K562 (cell line): ENCODE measurements around the gene DIPK1B. TPM values are rescaled to one million over a fixed set of nuclear protein-coding genes. Genes with fewer than 3 reads are reported as not detected.

Experiments used
- CBFA2T2 ChIP-seq: fragments of 450-650 bp; conservative IDR thresholded peaks from 2 replicates; pipeline ENCODE4 v1.6.1; 2017; ENCODE audit warnings: mild to moderate bottlenecking
- CHCHD3 ChIP-seq: fragments of 250-450 bp; sonication (Bioruptor Pico); IDR thresholded peaks from 2 replicates; pipeline ENCODE4 v2.1.2; 2022; ENCODE audit warnings: mild to moderate bottlenecking
- CTBP1 ChIP-seq: fragments of 450-650 bp; IDR thresholded peaks from 2 replicates; pipeline ENCODE4 v1.6.1; 2016; ENCODE audit warnings: borderline replicate concordance
- ELF1 ChIP-seq: fragments of 200-800 bp; sonication (Bioruptor generic); IDR thresholded peaks from 2 replicates; pipeline ENCODE4 v1.6.1; 2016; ENCODE audit warnings: missing genetic modification characterization, missing compliant biosample characterization
- ETS2 ChIP-seq: IDR thresholded peaks from 2 replicates; pipeline ENCODE4 v1.6.1; 2016; ENCODE audit warnings: borderline replicate concordance, missing genetic modification characterization, mild to moderate bottlenecking, moderate library complexity, missing compliant biosample characterization; ENCODE audit not compliant: poor library complexity, severe bottlenecking
- IRF9 ChIP-seq: fragments of 450-650 bp; IDR thresholded peaks from 2 replicates; pipeline ENCODE4 v1.6.1; 2016; ENCODE audit warnings: missing biosample characterization, missing genetic modification characterization
- MEF2D ChIP-seq: conservative IDR thresholded peaks from 2 replicates; pipeline ENCODE4 v1.6.1; 2016; ENCODE audit warnings: low read depth, missing genetic modification characterization, missing compliant biosample characterization
- MTA2 ChIP-seq: fragments of 450-650 bp; IDR thresholded peaks from 2 replicates; pipeline ENCODE4 v1.6.1; 2016; ENCODE audit warnings: low read depth
- NFRKB ChIP-seq: fragments of 450-650 bp; IDR thresholded peaks from 2 replicates; pipeline ENCODE4 v1.6.1; 2016; ENCODE audit warnings: low read depth
- NKRF ChIP-seq: fragments of 450-650 bp; IDR thresholded peaks from 2 replicates; pipeline ENCODE4 v1.6.1; 2016; ENCODE audit warnings: borderline replicate concordance
- NR1H2 ChIP-seq: sonication (generic); formaldehyde crosslinking; IDR thresholded peaks from 2 replicates; pipeline ENCODE4 v1.4.0; 2020; ENCODE audit warnings: mild to moderate bottlenecking, missing genetic modification reagents
- NR2C1 ChIP-seq, 2 experiments: fragments of 450-650 bp; IDR thresholded peaks; 2 replicates each; pipeline ENCODE4 v1.6.1; 2017; ENCODE audit warnings: mild to moderate bottlenecking in 2 of 2, antibody characterized with exemption in 1 of 2, inconsistent platforms in 1 of 2, missing compliant biosample characterization in 1 of 2, missing genetic modification characterization in 1 of 2
- NR2C2 ChIP-seq, 2 experiments: fragments of 200-800 bp in 1 of 2; sonication (Bioruptor generic) in 1 of 2; sonication (generic) in 1 of 2; formaldehyde crosslinking in 1 of 2; IDR thresholded peaks; 2 replicates each; pipeline versions ENCODE4 v1.6.1 to v1.8.0; 2016 to 2022; ENCODE audit warnings: mild to moderate bottlenecking in 1 of 2, missing compliant biosample characterization in 1 of 2, missing genetic modification characterization in 1 of 2, missing genetic modification reagents in 1 of 2
- SRSF1 ChIP-seq: fragments of 200-400 bp; formaldehyde crosslinking; IDR thresholded peaks from 2 replicates; pipeline ENCODE4 v1.6.1; 2017; ENCODE audit warnings: mild to moderate bottlenecking, low read depth, low read length, moderate library complexity
- TARDBP ChIP-seq: fragments of 450-650 bp; IDR thresholded peaks from 2 replicates; pipeline ENCODE4 v1.6.1; 2016
- THAP7 ChIP-seq: fragments of 250-450 bp; sonication (Bioruptor Pico); IDR thresholded peaks from 2 replicates; pipeline ENCODE4 v1.5.0; 2021
- U2AF2 ChIP-seq: fragments of 200-400 bp; formaldehyde crosslinking; optimal IDR thresholded peaks from 2 replicates; pipeline ENCODE3; 2017; ENCODE audit warnings: low read depth, mild to moderate bottlenecking, low read length
- WHSC1 ChIP-seq: IDR thresholded peaks from one replicate; pipeline ENCODE4 v1.6.1; 2012; ENCODE audit warnings: low read length, control low read depth, inconsistent platforms
- ZNF12 ChIP-seq: sonication (generic); formaldehyde crosslinking; IDR thresholded peaks from 2 replicates; pipeline ENCODE4 v1.4.0; 2020; ENCODE audit warnings: mild to moderate bottlenecking, missing genetic modification reagents
- ZNF384 ChIP-seq: IDR thresholded peaks from 2 replicates; pipeline ENCODE4 v1.6.1; 2012; ENCODE audit warnings: low read depth, low read length, improper control_type of control experiment
- ZNF655 ChIP-seq: fragments of 250-450 bp; sonication (Bioruptor Pico); IDR thresholded peaks from 2 replicates; pipeline ENCODE4 v1.5.0; 2021
- ZNF696 ChIP-seq: fragments of 250-450 bp; sonication (Bioruptor Pico); conservative IDR thresholded peaks from 2 replicates; pipeline ENCODE4 v1.4.0; 2020; ENCODE audit warnings: mild to moderate bottlenecking, moderate library complexity
- polyA plus RNA-seq, 8 experiments: library from polyadenylated mRNA; depleted of rRNA in 4 of 8; stranded (reverse) in 5 of 8; unstranded in 3 of 8; fragments of >200 nt; fragmentation: Nextera tagmentation in 2 of 8; fragmentation: Illumina TruSeq in 1 of 8; extraction: Ambion mirVana in 2 of 8; extraction: Trizol in 1 of 8; gene quantifications; 2 replicates each; pipeline versions ENCODE4 v1.2.1 to v1.2.3, GENCODE V29; 2011 to 2014; ENCODE audit warnings: inconsistent platforms in 1 of 8, missing spikeins in 1 of 8
- total RNA-seq, 7 experiments: library from RNA; depleted of rRNA in 6 of 7; stranded (reverse); fragments of >200 nt in 6 of 7; fragmentation: Illumina TruSeq in 2 of 7; extraction: Trizol in 2 of 7; gene quantifications; 2 replicates each; pipeline versions ENCODE4 v1.2.1 to v1.2.3, GENCODE V29; 2011 to 2021; ENCODE audit warnings: low replicate concordance in 1 of 7
- TF ChIP-seq, protein P1 (sequence below): sonication (generic); IDR thresholded peaks from 2 replicates; pipeline ENCODE4 v1.6.1; 2016

The DIPK1B gene
- total and polyA plus RNA-seq, 9 of the 15 experiments (the other 6 are each of a cell fraction or from before 2014, with no cell fraction given) = 0.08 to 22.3 (median 5.9) TPM

GRCh38 chr9:136711751-136712689 lies at the start of gene DIPK1B (continued):
- TF ChIP-seq IRF9 (no peak), ZNF12 (CRISPR knock-in tag) (no peak), NFRKB (no peak), ZNF384 (no peak), NR2C2 (CRISPR knock-in tag; IDR thresholded peaks at IDR 0.05) (no peak), NR2C2 (tag; IDR thresholded peaks at IDR 0.05) (no peak), ELF1 (tag) (no peak), THAP7 (CRISPR knock-in tag) (no peak), CTBP1 (peak; percentile 68), CHCHD3 (CRISPR knock-in tag) (no peak), WHSC1 (no peak), MTA2 (no peak), NKRF (no peak), MEF2D (tag) (no peak), ETS2 (tag) (no peak), U2AF2 (no peak), SRSF1 (no peak), ZNF655 (CRISPR knock-in tag) (no peak), TARDBP (peak; percentile 67; the same call in 1 of the 2 replicates), CBFA2T2 (no peak), ZNF696 (no peak), NR2C1 (IDR thresholded peaks at IDR 0.05) (no peak), NR2C1 (tag; IDR thresholded peaks at IDR 0.05) (no peak), NR1H2 (no peak)
- TF ChIP-seq, protein P1, sequence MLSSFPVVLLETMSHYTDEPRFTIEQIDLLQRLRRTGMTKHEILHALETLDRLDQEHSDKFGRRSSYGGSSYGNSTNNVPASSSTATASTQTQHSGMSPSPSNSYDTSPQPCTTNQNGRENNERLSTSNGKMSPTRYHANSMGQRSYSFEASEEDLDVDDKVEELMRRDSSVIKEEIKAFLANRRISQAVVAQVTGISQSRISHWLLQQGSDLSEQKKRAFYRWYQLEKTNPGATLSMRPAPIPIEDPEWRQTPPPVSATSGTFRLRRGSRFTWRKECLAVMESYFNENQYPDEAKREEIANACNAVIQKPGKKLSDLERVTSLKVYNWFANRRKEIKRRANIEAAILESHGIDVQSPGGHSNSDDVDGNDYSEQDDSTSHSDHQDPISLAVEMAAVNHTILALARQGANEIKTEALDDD = no peak
